K562 (cell line): ENCODE measurements around the gene IRX2. TPM values are rescaled to one million over a fixed set of nuclear protein-coding genes. Genes with fewer than 3 reads are reported as not detected.

Experiments used
- ATAC-seq: fragments of 200-7000 bp; cut with Tn5 transposase; 3 replicates; pipeline ENCODE4 v1.9.1; 2020; ENCODE audit warnings: moderate library complexity
- BruUV-seq: library from RNA; stranded (reverse); fragments of 400-500 nt; replicated peaks from 2 replicates; lab custom pipeline; 2021; lab: Mats Ljungman, UMichigan
- CTCF ChIA-PET: fragments of 300-600 bp; formaldehyde crosslinking; extraction: SDS; loops from one replicate; lab custom pipeline; 2021; ENCODE audit warnings: low intra/inter-chr PET ratio; lab: Yijun Ruan, JAX
- POLR2A ChIA-PET: fragments of 300-600, 350-650 bp; sonication (Branson Sonifier 250); formaldehyde crosslinking; extraction: SDS; loops from one replicate; lab custom pipeline; 2021; ENCODE audit warnings: antibody characterized with exemption, inconsistent platforms; lab: Yijun Ruan, JAX
- DNase-seq, 4 experiments: peaks; one replicate each; pipeline versions ENCODE4 v3.0.0 to v3.0.0-alpha.2; 2011 to 2018; ENCODE audit warnings: low spot score in 3 of 4, mixed read lengths in 3 of 4; ENCODE audit errors: extremely low read depth in 1 of 4
- FAIRE-seq: peaks from 2 replicates; lab custom pipeline; 2011; peaks lifted over from hg19 to GRCh38; lab: Jason Lieb, UNC
- H2AFZ ChIP-seq: 2 replicates; pipeline ENCODE4 v1.6.0; 2011; ENCODE audit warnings: low read depth, low read length, control low read depth, inconsistent platforms
- H3K27ac ChIP-seq: fragments of 200-600 bp; 3 replicates; pipeline ENCODE4 v1.8.0; 2011; ENCODE audit warnings: low read depth, mild to moderate bottlenecking, control low read depth, inconsistent platforms, low read length, moderate library complexity, mixed read lengths; ENCODE audit errors: extremely low read depth
- H3K27me3 ChIP-seq, 2 experiments: fragments of 300-600 bp in 1 of 2; 2 replicates in 1 of 2; 3 replicates in 1 of 2; pipeline versions ENCODE4 v1.6.0 to v1.8.0; 2011; ENCODE audit warnings: inconsistent platforms in 2 of 2, low read length in 2 of 2, mild to moderate bottlenecking in 1 of 2, mixed read lengths in 1 of 2, moderate library complexity in 1 of 2; ENCODE audit not compliant: control insufficient read depth in 2 of 2, insufficient read depth in 2 of 2
- H3K36me3 ChIP-seq: fragments of 300-600 bp; 3 replicates; pipeline ENCODE4 v1.8.0; 2011; ENCODE audit warnings: mild to moderate bottlenecking, low read length, inconsistent platforms; ENCODE audit not compliant: control insufficient read depth, insufficient read depth
- H3K4me1 ChIP-seq, 2 experiments: fragments of 200-600 bp in 1 of 2; replicated peaks in 1 of 2; 2 replicates in 1 of 2; 3 replicates in 1 of 2; pipeline versions ENCODE4 v1.5.1 to v1.8.0; 2011; ENCODE audit warnings: inconsistent platforms in 2 of 2, low read length in 2 of 2, mild to moderate bottlenecking in 1 of 2, mixed read lengths in 1 of 2, moderate library complexity in 1 of 2; ENCODE audit not compliant: control insufficient read depth in 2 of 2, insufficient read depth in 2 of 2
- H3K4me2 ChIP-seq: 2 replicates; pipeline ENCODE4 v1.6.1; 2011; ENCODE audit warnings: low read length, control low read depth, inconsistent platforms, mixed read lengths; ENCODE audit not compliant: insufficient read depth
- H3K4me3 ChIP-seq: fragments of 200-600 bp; sonication (generic), shearing (Covaris generic); 2 replicates; pipeline ENCODE4 v1.5.1; 2016; ENCODE audit warnings: control low read depth, inconsistent platforms
- H3K79me2 ChIP-seq: fragments of 200-600 bp; 3 replicates; pipeline ENCODE4 v1.8.0; 2011; ENCODE audit warnings: low read length, inconsistent platforms; ENCODE audit not compliant: control insufficient read depth, insufficient read depth
- H3K9ac ChIP-seq, 2 experiments: 2 replicates each; pipeline versions ENCODE4 v1.6.0 to v1.6.1; 2011; ENCODE audit warnings: low read depth in 2 of 2, low read length in 2 of 2, control low read depth in 1 of 2, inconsistent platforms in 1 of 2, mild to moderate bottlenecking in 1 of 2, mixed read lengths in 1 of 2; ENCODE audit not compliant: insufficient read depth in 1 of 2
- H3K9me1 ChIP-seq: one replicate; pipeline ENCODE4 v1.6.0; 2011; ENCODE audit warnings: inconsistent platforms, mild to moderate bottlenecking, low read length, moderate library complexity; ENCODE audit not compliant: control insufficient read depth, insufficient read depth
- H3K9me3 ChIP-seq: replicated peaks from 2 replicates; pipeline ENCODE4 v1.5.1; 2011; ENCODE audit warnings: low read depth, low read length, inconsistent platforms; ENCODE audit not compliant: control insufficient read depth, insufficient read depth
- H4K20me1 ChIP-seq: replicated peaks from 2 replicates; pipeline ENCODE4 v1.6.1; 2011; ENCODE audit warnings: low read length, inconsistent platforms, mixed read lengths; ENCODE audit not compliant: control insufficient read depth, insufficient read depth
- FOXP1 ChIP-seq: sonication (generic); formaldehyde crosslinking; IDR thresholded peaks from 2 replicates; pipeline ENCODE4 v1.8.0; 2022; ENCODE audit warnings: mild to moderate bottlenecking, missing genetic modification reagents
- KAT7 ChIP-seq: sonication (generic); formaldehyde crosslinking; IDR thresholded peaks from 2 replicates; pipeline ENCODE4 v1.8.0; 2022; ENCODE audit warnings: missing genetic modification reagents, mild to moderate bottlenecking, borderline replicate concordance
- NUFIP1 ChIP-seq: fragments of 450-650 bp; IDR thresholded peaks from 2 replicates; pipeline ENCODE4 v1.6.1; 2018; ENCODE audit not compliant: partially characterized antibody
- SMARCA5 ChIP-seq: fragments of 450-650 bp; IDR thresholded peaks from 2 replicates; pipeline ENCODE4 v1.6.1; 2016
- SREBF2 ChIP-seq: sonication (generic); formaldehyde crosslinking; IDR thresholded peaks from 2 replicates; pipeline ENCODE4 v1.4.0; 2020; ENCODE audit warnings: mild to moderate bottlenecking, missing genetic modification reagents
- SRSF9 ChIP-seq: fragments of 200-400 bp; formaldehyde crosslinking; IDR thresholded peaks from 2 replicates; pipeline ENCODE4 v1.6.1; 2017; ENCODE audit warnings: low read depth, low read length, borderline replicate concordance
- ZNF140 ChIP-seq: fragments of 250-450 bp; sonication (Bioruptor Pico); IDR thresholded peaks from 2 replicates; pipeline ENCODE4 v1.8.0; 2021; ENCODE audit warnings: moderate library complexity, mild to moderate bottlenecking, inconsistent platforms
- ZNF253 ChIP-seq: fragments of 250-450 bp; sonication (Bioruptor Pico); conservative IDR thresholded peaks from 2 replicates; pipeline ENCODE4 v1.6.1; 2021; ENCODE audit warnings: mild to moderate bottlenecking
- WGBS: fragments of 100-300 bp; shearing (Covaris generic); methylation state at CpG from one replicate; pipeline ENCODE4 v1.1.6; 2016; ENCODE audit warnings: low coverage, mixed read lengths; ENCODE audit not compliant: insufficient coverage; ENCODE audit errors: missing lambda C conversion rate; 5-methylcytosine and 5-hydroxymethylcytosine counted together
- in situ Hi-C: fragments of 300-500 bp; cut with MboI; formaldehyde crosslinking; loops from 4 replicates; pipeline ENCODE4 v1.15.0; 2018; ENCODE audit warnings: inconsistent platforms, mixed read lengths
- intact Hi-C: fragments of 100-400 bp; cut with micrococcal nuclease; formaldehyde crosslinking; loops from 2 replicates; pipeline ENCODE4 v1.14.2; 2022
- polyA plus RNA-seq, 8 experiments: library from polyadenylated mRNA; depleted of rRNA in 4 of 8; stranded (reverse) in 5 of 8; unstranded in 3 of 8; fragments of >200 nt; fragmentation: Nextera tagmentation in 2 of 8; fragmentation: Illumina TruSeq in 1 of 8; extraction: Ambion mirVana in 2 of 8; extraction: Trizol in 1 of 8; gene quantifications; 2 replicates each; pipeline versions ENCODE4 v1.2.1 to v1.2.3, GENCODE V29; 2011 to 2014; ENCODE audit warnings: inconsistent platforms in 1 of 8, missing spikeins in 1 of 8
- total RNA-seq, 7 experiments: library from RNA; depleted of rRNA in 6 of 7; stranded (reverse); fragments of >200 nt in 6 of 7; fragmentation: Illumina TruSeq in 2 of 7; extraction: Trizol in 2 of 7; gene quantifications; 2 replicates each; pipeline versions ENCODE4 v1.2.1 to v1.2.3, GENCODE V29; 2011 to 2021; ENCODE audit warnings: low replicate concordance in 1 of 7
- TF ChIP-seq, protein P1 (sequence below): fragments of 250-450 bp; sonication (Bioruptor Pico); IDR thresholded peaks from 2 replicates; pipeline ENCODE4 v1.9.0; 2021; ENCODE audit warnings: mild to moderate bottlenecking
- TF ChIP-seq, protein P2 (sequence below): fragments of 150-350 bp; IDR thresholded peaks from 2 replicates; pipeline ENCODE4 v1.6.1; 2014; ENCODE audit warnings: low read depth, mild to moderate bottlenecking, low read length, borderline replicate concordance

IRX2 gene
- total and polyA plus RNA-seq, 9 of the 15 experiments (the other 6 are each of a cell fraction or from before 2014, with no cell fraction given), result 0.13 TPM; not detected in 8

DNA sequence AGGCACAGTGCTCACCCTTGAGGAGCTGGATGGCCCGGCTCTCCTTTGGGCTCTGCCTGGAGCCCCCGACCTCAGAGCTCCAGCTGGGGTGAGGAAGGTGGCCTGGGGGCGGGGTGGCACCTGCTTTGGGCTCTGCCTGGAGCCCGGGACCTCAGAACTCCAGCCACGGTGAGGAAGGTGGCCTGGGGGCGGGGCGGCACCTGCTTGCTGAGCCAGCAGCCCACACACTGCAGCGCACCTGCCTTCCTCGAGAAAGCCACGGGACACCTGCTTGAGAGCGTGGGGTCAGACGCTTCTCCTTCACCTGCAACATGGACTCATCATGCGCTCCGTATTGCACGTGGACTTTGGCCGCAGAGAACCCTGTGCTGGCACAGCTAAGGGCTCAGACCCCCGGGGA, 51.8 kb downstream of the IRX2 start:
- Histone ChIP-seq H2AFZ (no peak overlapping the region), H4K20me1 (peaks cover 6% of the 10 kb centered on the region; the same call in 1 of the 2 replicates), H3K9ac (no peak overlapping the region), H3K4me2 (no peak overlapping the region), H3K4me3 (no peak overlapping the region), H3K27ac (no peak overlapping the region), H3K4me1 (no peaks in the 10 kb centered on the region), H3K27me3 (peaks cover 15 to 72% of the 10 kb centered on the region in 2 experiments), H3K36me3 (no peaks in the 10 kb centered on the region), H3K9me1 (peaks cover 2% of the 10 kb centered on the region), H3K79me2 (no peaks in the 10 kb centered on the region), H3K9me3 (no peaks in the 10 kb centered on the region)
- no peak for FAIRE-seq
- no peak for TF ChIP-seq SRSF9
- no peak for TF ChIP-seq NUFIP1
- no peak for TF ChIP-seq SREBF2
- TF ChIP-seq, protein P1, sequence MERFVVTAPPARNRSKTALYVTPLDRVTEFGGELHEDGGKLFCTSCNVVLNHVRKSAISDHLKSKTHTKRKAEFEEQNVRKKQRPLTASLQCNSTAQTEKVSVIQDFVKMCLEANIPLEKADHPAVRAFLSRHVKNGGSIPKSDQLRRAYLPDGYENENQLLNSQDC (CRISPR knock-in tag), result no peak
- TF ChIP-seq FOXP1, result no peak
- TF ChIP-seq SMARCA5, result no peak
- TF ChIP-seq, protein P2, sequence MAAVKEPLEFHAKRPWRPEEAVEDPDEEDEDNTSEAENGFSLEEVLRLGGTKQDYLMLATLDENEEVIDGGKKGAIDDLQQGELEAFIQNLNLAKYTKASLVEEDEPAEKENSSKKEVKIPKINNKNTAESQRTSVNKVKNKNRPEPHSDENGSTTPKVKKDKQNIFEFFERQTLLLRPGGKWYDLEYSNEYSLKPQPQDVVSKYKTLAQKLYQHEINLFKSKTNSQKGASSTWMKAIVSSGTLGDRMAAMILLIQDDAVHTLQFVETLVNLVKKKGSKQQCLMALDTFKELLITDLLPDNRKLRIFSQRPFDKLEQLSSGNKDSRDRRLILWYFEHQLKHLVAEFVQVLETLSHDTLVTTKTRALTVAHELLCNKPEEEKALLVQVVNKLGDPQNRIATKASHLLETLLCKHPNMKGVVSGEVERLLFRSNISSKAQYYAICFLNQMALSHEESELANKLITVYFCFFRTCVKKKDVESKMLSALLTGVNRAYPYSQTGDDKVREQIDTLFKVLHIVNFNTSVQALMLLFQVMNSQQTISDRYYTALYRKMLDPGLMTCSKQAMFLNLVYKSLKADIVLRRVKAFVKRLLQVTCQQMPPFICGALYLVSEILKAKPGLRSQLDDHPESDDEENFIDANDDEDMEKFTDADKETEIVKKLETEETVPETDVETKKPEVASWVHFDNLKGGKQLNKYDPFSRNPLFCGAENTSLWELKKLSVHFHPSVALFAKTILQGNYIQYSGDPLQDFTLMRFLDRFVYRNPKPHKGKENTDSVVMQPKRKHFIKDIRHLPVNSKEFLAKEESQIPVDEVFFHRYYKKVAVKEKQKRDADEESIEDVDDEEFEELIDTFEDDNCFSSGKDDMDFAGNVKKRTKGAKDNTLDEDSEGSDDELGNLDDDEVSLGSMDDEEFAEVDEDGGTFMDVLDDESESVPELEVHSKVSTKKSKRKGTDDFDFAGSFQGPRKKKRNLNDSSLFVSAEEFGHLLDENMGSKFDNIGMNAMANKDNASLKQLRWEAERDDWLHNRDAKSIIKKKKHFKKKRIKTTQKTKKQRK, result no peak
- no peak for TF ChIP-seq ZNF253 (CRISPR knock-in tag)
- no peak for TF ChIP-seq KAT7 (CRISPR knock-in tag)
- TF ChIP-seq ZNF140 (CRISPR knock-in tag), result no peak
- no TSS peak for BruUV-seq
- in situ Hi-C loops, result no loop called here
- DNase-seq, result no peak
- POLR2A ChIA-PET, result interaction anchor here (0.5 kb wide), 1 partner anchor 461 kb away, joined by 3 read pairs; no protein-coding TSS in a partner anchor
- intact Hi-C loops, result no loop called here
- no peak for ATAC-seq
- CTCF ChIA-PET, result no interaction called here
- WGBS, result 0% methylated on average over 15 of the region's 17 CpGs
